Fibroblast of pulmonary artery (primary cell): ENCODE measurements around the gene SMIM22.

Source experiments
- DNase-seq: peaks from one replicate; pipeline ENCODE4 v3.0.0-alpha.2; 2010; ENCODE audit warnings: low read depth
- H3K4me3 ChIP-seq: replicated peaks from 2 replicates; pipeline ENCODE4 v1.5.1; 2011; ENCODE audit warnings: low read depth, mild to moderate bottlenecking, control low read depth, low read length, moderate library complexity
- CTCF ChIP-seq: IDR thresholded peaks from 2 replicates; pipeline ENCODE4 v1.5.1; 2011; ENCODE audit warnings: mild to moderate bottlenecking, control low read depth, low read length, inconsistent platforms; ENCODE audit errors: missing control alignments

Gene SMIM22

GRCh38 chr16:4763791-4764190, 31.4 kb upstream of the SMIM22 start:
- DNase-seq: no peak

GRCh38 chr16:4765511-4766474, 29.4 kb upstream of the SMIM22 start:
- DNase-seq: no peak
- no peak for TF ChIP-seq CTCF
- peak overlapping the region; percentile 90 for H3K4me3 ChIP-seq

More at GRCh38 chr16:4763791-4764190, 31.4 kb upstream of the SMIM22 start:
- TF ChIP-seq CTCF: no peak
- no peak overlapping the region for H3K4me3 ChIP-seq

- no peak for TF ChIP-seq CTCF
These were observed 28.1 kb upstream of the SMIM22 start, which contains the start of gene ZNF500 for GRCh38 chr16:4766875-4767628. Gene ZNF500 (minus strand): TSS chr16:4767162. CDS start chr16:4765978, 1,184 bp downstream.

GRCh38 chr16:4767872-4768548, 27.2 kb upstream of the SMIM22 start:
- DNase-seq: peak; percentile 26
- peak overlapping the region; percentile 70 for H3K4me3 ChIP-seq
- no peak for TF ChIP-seq CTCF

More at GRCh38 chr16:4766875-4767628, 28.1 kb upstream of the SMIM22 start, which contains the start of gene ZNF500:
- H3K4me3 ChIP-seq: peak within 1 kb of the TSS; percentile 90
- peak; percentile 96 for DNase-seq

GRCh38 chr16:4768549-4769305, 26.4 kb upstream of the SMIM22 start:
- peak overlapping the region; percentile 70 for H3K4me3 ChIP-seq
- TF ChIP-seq CTCF: no peak
- peak; percentile 95 for DNase-seq

GRCh38 chr16:4769306-4769638, 25.9 kb upstream of the SMIM22 start:
- no peak for TF ChIP-seq CTCF
- H3K4me3 ChIP-seq: peak overlapping the region; percentile 70

More at GRCh38 chr16:4769306-4769638, 25.9 kb upstream of the SMIM22 start:
- DNase-seq: no peak
